Stimulated activated CD8-positive, alpha-beta memory T cell treated with anti-CD3 and anti-CD28 coated beads, Interleukin-12 subunit alpha, Interleukin-12 subunit beta, amount 100 ng/mL, for 24 hours (primary cell): ENCODE data around the gene SPATA2L.
A peak's percentile ranks its signal among the peaks of the same experiment; 100 is the strongest.

Experiments used
- DNase-seq: peaks from one replicate; pipeline ENCODE4 v3.0.0-alpha.2; 2020; ENCODE audit errors: extremely low read depth

Gene SPATA2L

DNA sequence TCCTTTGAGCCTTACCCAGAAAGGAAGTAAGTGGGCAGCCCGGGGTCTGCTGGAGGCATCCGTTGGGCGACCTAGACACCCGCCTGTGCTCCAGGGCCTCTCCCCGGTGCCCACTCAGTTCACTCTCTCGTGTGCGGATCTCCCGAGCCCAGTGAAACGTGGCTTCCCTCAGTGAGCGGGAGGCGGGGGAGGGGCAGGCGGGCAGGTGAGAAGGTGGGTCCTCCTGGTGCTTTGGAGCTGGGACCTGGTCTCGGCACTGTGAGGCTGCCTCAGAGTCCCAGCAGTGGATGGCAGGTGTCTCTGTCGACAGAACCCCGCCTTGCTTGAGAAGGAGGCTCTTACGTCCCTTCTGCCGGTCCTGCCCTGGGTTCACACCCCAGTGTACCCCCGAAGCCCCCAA lies 27.8 kb upstream of the SPATA2L start:
- no peak for DNase-seq

DNA sequence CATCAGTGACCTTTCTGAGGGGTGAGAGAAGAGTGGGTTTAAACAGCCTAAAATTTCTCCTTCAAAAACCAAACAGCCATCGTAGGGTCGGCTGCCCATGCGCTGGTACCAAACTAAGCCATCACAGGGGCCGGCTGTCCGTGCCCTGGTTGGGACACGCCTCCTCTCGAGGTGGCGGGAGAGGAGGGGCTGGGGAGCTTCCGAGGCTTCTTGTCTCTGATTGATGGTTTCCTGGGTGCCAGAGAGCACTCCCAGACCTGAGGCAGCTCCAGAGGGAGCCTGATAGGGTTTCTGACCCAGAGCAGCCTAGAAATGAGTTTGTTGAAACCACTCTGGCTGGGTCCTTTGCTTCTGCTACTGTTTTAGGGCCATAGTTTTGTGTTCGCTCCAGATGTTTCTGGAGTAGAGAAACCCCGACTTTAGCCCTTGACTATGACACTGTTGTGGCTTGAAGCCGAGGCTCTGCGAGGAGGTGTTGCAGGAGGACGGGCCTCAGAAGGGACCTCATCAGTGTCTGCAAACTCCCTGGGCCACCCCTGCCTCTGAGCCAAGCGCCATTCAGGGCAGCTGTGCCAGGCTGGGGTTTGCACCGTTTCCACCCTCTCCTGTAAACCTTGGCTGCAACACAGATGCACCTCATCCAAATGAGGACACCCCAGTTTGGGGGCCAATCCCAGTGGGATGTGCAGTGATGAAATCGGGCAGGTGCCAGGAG lies 26.1 kb upstream of the SPATA2L start:
- no peak for DNase-seq

DNA sequence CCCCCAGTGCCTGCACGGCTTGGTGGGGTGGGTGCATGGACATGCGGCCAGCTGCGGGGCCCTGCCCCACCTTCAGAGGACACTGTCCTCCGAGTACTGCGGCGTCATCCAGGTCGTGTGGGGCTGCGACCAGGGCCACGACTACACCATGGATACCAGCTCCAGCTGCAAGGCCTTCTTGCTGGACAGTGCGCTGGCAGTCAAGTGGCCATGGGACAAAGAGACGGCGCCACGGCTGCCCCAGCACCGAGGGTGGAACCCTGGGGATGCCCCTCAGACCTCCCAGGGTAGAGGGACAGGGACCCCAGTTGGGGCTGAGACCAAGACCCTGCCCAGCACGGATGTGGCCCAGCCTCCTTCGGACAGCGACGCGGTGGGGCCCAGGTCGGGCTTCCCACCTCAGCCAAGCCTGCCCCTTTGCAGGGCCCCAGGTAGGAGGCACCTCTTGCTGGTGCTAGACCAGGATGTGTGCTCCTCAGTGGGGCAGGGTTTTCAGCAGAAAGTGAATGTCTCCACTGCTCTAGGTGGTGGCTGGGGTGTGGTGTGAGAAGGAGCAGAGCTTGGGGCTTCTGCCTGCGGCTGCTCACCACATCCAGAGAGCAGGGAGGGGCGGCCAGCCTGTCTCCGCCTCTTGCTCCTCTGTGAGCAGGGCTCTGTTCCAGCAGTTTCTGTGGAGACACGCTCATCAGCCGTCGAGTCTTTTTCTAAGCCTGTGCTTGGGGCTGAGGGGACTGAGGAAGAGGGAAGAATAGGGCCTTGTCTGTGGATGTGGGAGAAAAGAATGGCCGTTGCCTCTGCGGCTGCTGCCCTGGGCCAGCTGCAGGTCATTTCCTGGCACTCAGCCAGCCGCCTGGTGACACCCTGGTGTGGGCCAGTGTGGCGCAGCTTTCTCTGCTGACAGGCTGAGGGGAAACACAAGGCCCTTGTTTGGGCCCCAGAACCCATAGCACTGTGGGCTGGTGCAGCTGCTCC lies 22.1 kb upstream of the SPATA2L start:
- no peak for DNase-seq

DNA sequence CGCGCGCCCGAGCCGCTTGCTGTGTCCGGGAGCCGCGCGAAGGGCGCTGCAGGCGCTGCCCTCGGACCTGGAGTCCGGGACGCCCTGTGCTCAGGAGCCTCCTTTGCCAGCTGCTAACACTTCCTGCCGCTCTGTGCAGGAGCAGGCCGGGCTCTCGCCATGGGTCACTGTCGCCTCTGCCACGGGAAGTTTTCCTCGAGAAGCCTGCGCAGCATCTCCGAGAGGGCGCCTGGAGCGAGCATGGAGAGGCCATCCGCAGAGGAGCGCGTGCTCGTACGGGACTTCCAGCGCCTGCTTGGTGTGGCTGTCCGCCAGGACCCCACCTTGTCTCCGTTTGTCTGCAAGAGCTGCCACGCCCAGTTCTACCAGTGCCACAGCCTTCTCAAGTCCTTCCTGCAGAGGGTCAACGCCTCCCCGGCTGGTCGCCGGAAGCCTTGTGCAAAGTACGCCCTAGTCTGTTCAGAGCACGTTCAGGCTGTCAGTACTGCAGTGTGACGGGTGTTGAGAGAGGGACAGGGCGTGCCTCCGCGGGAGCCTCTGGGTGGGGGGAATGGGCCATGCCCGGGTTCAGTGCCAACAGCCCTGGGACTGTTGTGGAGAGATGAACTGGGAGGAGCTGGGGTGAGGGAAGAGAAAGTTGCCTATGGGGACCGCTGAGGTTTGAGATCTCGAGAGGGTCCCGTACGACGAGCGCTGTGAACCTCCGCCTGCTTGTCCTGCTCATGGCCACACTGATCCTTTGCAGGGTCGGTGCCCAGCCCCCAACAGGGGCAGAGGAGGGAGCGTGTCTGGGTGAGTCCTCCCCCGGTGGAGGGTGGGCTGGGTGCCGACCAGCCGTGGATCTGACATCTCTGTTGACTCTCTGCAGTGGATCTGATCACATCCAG lies 21.1 kb upstream of the SPATA2L start:
- no peak for DNase-seq

DNA sequence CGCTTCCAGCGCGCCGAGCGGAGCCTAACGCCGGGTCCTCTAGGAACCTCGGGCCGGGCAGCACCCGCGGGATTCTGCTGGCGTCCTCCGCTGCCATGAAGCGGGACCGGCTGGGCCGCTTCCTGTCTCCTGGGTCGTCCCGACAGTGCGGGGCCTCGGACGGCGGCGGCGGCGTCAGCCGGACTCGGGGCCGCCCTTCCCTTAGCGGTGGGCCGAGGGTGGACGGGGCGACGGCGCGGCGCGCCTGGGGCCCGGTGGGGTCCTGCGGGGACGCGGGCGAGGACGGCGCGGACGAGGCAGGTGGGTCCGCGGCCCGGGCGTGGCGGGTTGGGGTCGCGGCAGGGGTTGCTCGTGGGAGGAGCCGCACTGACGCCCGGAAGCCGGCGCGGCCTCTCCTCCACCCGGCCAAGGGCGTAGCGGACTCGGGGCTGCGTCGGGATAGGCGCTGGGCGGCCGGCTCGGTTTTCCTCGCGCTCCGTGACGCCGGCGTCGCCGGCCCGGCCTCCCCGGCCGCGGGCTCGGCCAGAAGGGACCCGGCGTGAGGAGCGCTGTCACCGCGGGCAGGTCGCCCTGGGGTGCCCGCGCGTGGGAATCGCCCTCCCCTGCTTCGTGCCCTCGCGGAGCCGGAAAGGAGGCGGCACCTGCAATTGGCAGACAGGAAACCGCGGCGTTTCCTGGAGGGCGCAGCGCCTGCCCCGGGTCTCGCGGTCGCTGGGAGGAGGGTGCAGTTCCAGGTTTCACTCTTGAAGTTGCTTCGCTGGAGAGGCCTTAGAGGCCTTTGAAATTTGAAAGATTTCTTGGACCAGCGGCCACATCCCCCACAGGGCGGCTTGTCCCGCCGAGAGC lies 20.3 kb upstream of the SPATA2L start:
- no peak for DNase-seq

DNA sequence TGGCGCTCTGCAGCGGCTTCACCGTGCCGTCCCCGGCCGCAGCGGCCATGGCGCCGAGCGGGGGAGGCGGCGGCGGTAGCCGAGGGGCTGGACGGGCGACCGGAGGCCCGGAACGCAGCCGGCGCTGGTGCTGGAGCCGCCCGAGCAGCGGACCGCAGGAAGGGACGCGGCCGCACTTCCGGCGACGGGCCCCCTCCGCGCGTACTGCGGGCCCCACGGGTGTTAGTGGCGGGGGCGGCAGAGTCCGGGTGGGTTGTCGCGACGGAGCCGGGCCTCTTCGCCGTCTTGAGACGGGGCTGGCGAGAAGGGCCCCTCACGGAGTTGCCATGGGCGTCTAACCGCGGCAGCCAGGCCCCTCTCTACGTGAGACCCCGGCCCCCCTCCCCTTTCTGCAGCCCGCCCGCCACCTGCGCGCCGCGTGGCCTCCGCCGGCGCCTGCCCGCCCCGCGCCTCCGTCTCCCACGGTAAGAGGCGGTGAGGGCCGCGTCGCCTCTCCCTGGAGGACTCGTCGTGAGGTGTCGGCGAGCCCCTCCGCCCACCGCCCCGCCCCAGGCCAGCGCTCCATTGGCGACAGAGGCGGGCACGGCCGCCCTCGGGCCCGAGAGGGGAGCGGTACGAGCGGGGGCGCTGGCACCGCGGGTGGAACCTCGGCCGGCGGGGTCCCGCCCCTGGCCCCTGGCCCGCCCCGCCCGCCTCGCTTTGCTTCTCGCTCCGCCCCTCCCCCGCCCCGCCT lies 19.5 kb upstream of the SPATA2L start, which contains the start of the genes VPS9D1 and ZNF276:
Gene VPS9D1 (minus strand): TSS at position 86 of the 733 bp plus-strand sequence. CDS start 37 bp downstream, at position 49.
Gene ZNF276 (plus strand): TSS at position 725 of the 733 bp plus-strand sequence. CDS start 104 bp downstream, outside the sequence.
- peak; percentile 67 for DNase-seq

DNA sequence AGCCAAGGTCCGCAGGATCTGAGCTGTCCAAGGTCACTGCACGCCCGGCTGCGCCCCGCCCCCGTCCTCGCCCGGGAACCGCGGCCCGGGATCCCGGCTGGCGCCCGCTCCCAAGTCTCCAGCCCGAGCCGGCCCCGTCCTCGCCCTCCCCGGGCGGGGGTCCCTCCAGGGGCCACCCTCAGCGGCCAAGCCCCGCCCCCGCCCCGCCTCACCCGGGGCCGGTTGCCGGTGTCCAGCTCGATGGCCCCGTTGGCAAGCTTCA lies 19.0 kb upstream of the SPATA2L start:
- DNase-seq = no peak

DNA sequence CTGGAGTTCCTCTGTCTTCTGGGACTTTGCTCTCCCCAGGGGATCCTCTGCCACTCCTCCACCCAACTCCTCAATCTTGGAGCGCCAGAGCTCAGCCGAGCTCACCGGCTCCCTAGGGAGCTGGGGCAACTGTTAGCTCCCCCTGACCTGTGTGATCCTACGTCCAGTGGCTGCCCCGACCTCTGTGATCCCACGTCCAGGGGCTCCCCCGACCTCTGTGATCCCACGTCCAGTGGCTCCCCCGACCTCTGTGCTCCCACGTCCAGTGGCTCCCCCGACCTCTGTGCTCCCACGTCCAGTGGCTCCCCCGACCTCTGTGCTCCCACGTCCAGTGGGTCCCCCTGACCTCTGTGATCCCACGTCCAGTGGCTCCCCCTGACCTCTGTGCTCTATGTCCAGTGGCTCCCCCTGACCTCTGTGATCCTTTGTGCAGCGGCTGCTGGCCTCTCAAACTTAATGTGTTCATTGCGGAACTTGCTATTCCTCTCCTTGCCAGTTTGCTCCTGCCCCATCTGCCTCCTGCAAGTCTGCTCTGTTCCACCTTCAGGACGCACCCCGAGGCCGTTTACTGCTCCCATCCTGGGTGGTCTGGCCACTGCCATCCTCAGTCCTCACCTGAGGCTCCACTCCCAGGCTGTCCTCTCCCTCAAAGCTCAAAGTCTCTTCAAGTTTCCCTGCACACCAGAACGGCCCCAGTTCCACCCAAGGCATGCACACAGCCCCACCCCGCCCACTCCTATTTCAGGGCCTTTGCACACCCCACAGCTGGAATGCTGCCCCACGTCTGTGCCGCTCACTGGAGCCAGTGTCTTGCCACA lies 16.4 kb upstream of the SPATA2L start:
- DNase-seq = no peak

DNA sequence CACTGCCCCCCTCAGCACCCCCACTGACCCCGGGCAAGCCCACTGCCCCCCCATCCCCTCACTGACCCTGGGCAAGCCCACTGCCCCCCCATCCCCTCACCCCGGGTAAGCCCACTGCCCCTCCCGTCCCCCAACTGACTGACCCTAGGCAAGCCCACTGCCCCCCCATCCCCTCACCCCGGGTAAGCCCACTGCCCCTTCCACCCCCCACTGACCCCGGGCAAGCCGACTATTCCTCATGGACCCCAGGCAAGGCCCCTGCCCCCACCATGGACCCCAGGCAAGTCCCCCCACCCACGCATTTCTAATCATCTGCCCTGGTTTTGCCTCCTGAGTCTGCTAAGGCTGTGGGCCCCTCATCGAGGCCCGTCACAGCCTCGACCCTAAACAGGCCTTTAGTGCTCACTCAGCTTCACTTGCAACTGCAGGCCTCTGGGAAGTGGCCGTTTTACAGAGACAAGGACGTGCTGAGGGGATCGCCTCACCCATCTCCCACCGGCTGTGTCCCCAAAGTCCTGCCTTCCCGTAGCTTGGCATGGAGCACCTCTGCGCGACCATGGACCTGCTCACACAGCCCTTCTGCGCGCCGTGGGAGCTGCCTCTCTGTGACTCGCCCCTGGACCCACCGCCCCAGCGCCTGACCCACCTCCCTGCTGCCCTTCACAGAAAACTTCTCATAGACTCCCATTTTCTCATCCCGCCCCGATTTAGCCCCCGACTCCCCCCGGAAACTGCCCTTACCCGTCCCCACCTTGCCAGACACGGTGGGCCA lies 15.6 kb upstream of the SPATA2L start:
- DNase-seq = no peak

DNA sequence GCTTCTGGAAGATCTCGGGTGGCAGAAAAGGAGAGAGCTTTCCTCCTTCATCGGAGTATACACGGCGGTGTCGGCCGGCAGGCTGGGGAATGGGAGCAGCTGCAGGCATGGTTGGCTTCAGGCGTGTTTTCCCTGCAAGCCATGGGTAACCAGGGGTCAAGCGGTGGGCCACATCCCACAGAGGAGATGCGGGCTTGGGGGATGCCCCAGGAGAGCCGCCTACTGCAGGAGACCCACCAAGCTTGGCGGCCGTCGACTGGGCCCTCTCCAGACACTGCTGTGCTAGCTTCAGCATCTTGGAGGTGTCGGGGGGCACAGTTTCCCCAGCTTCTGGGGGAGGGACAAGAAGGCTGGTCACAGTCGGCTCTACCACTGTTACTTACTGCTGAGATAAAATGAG lies 15.0 kb upstream of the SPATA2L start:
- no peak for DNase-seq

DNA sequence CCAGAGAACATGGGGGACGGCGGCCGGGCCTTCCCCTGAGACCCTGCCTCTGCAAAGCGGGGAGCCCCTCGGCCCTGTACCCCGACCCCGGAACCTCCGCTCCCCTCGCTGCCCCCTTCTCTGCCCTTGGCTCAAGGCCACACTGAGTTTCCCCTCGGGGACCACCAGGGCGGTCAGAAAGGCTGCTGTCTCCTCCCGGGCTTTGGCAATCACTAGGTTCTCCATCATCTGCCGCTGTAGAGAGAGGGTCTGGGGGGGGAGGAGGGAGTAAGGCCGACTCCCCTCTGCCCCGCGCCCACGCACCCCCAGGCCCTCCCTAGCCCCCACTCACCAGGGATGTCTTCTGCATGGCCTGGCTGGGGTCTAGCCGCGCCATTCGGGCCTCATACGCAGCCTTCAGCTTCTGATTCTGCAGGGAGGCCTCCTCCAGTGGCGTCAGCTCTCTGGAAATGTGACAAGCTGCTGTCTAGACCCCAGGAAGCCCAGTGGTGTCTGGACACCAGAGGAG lies 10.8 kb upstream of the SPATA2L start:
- DNase-seq = no peak

DNA sequence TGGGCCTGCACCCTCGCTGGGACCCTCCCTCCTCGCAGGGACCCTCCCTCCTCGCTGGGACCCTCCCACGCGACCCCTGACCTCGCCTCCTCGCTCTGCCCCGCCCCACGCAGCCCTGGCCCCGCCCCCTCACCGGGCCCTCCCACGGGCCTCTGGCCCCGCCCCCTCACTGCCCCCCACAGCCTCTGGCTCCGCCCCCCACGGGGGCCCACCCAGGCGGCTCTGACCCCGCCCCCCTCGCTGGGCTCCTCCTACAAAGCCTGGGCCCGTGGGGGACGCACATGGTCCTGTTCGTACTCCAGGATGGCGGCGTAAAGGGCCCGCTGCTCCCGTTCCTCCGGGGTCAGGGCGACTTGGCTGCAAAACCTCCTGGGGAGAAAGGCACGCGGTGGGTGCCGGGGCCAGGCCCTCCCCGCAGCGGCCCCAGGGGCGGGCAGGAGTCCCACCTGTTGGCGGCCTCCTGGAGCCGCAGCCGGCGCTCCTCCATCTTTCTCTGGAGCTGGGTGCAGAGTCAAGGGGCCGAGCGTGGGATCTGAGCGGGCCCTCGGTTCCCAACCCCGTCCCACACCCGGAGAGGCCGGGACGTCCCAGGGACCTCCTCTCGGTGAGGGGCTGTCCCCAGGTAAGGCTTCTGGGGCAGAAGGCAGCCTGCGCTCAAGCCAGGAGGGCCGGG lies 10.2 kb upstream of the SPATA2L start:
- no peak for DNase-seq

DNA sequence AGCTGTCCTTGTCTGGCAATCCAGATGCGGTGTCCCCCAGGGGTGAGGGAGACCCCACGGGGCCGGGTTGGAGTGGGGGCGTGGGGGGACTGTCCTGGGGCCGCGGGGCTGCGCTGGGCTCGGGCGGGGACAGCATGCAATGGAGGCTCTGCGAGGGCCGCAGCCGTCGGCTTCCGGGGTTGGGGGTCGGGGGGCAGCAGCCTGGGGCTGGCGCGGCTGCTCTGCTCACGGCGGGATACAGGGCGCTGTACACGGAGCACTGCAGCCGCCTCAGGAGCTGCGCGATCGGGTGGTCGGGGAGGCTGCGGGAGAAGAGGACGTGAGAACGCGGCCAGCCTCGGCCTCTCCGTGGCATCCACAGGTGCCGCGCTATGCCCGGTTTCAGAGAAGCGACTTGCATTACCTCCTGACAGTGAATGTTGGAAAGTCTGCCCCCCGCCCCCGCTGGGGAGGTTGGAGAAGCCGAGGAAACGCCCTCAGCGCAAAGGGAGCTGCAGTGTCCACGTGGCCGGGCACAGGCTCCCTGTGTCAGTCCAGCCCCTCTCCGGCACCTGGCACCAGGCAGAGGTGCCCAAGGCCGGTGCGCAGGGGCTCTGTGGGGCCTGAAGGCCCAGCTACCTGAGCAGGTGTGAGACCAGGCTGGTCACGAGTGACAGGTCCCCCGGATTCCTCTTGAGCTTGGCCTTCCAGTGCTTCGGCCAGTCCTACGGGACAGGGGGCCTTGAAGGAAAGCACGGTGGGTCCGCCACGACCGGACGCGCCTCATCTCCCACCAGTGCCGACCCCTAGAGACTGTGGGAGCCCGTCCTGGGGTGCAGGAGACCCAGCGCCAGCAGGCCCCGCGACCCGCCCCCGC lies 9.4 kb upstream of the SPATA2L start:
- no peak for DNase-seq

DNA sequence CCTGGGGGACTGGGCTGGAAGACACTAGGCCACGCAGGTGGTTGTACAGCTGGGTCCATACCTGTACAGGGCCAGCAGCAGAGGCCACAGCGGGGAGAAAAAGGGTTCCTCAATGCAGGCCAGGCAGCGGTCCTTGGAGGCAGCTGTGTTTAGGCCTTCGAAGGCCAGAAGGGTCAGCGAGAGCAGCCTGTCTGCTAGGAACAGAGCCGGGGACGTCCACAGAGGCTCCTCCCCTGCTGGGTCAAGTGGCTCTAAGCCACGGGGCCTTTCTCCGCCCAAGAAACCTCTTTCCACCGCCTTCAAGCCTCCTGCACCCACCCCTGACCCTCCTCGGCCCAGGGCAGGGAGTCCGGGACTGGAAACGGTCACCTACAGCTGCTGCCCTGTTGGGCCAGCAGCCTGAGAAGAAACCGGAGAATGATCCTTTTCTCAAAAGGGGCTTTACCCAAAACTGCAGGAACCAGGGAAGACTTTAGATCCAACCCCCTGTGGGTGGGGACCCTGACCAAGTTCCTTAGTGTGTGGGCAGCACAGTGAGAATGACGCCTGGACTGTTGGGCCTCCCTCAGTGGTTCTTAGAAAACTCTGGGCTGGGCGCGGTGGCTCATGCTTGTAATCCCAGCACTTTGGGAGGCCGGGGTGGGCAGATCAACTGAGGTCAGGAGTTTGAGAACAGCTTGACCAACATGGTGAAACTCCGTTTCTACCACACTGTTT lies 8.4 kb upstream of the SPATA2L start:
- no peak for DNase-seq

DNA sequence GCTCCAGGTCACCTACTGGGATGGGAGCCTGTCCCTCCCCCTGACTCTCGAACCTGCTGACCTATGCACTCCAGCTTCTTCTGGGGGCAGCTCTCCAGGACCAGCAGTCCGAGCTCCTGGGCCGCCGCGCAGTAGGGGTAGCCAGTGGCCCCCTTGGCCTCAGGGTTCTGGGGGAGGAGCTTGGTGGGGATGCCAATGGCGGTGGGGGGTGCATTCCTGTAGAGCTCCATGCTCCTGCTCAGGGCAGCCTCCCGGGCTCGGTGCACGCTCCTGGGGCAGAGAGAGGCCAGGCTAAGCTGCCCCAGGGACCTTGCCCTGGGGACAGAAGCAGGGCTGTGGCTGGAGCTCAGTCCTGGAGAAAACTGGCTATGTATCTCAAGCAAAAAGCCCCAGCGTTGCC lies 7.7 kb upstream of the SPATA2L start:
- DNase-seq = no peak

DNA sequence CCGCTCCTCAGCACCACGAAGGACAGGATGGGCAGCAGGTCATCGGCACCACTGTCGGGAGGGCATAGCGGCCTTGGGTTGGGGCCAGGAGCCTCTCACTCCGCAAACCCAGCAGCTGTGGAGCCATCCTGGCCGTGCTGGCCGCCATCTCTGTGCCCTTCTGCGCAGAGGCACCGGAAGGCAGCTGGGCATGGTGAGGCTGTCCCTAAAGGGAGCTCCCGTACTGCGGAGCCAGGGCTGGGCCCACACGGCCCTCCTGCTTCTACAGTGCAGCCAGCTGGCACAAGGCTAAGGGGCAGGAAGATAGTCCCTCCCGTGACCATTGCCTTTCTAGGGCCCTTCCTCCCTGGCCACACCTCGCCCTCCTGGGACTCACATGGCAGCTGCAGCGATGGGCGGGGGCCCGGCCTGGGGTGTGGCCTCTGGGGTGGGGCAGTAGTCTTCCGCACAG lies 7.0 kb upstream of the SPATA2L start:
- no peak for DNase-seq
